ENCODE results near the gene CCNY. TPM values are rescaled to one million over a fixed set of nuclear protein-coding genes. Genes with fewer than 3 reads are reported as not detected.

CCNY gene
- total RNA-seq, 6 experiments from 2014 or later, result 22.4 to 49.2 (median 41.4) TPM

GRCh38 chr10:35605191-35605590, 268.9 kb downstream of the CCNY start, which contains the start of gene GJD4:
TSS of gene GJD4 (plus strand) at chr10:35605341. CDS start at chr10:35605568, 227 bp downstream.
- TF ChIP-seq POLR2A (IDR thresholded peaks at IDR 0.05), result no peak
- no peak for TF ChIP-seq CTCF (IDR thresholded peaks at IDR 0.05)
- peaks cover 0 to 5% of the 10 kb centered on the region in 2 donors for H3K27me3 ChIP-seq
- no peaks in the 10 kb centered on the region for H3K9me3 ChIP-seq
- no peak within 1 kb of the TSS for H3K27ac ChIP-seq
- intact Hi-C loops (cut with DNase I), result no loop called here
- 55% methylated on average over 8 of the region's 8 CpGs for WGBS (ENCODE audit: insufficient coverage, low coverage, low lambda C conversion rate, missing lambda C conversion rate)
- H3K4me1 ChIP-seq, result no peaks in the 10 kb centered on the region
- ATAC-seq, result no peak
- no peak within 1 kb of the TSS for H3K4me3 ChIP-seq
- DNase-seq, result no peak
- no peaks in the 10 kb centered on the region for H3K36me3 ChIP-seq

GRCh38 chr10:35606430-35606829, 270.1 kb downstream of the CCNY start:
- DNase-seq, result no peak
- 74% methylated on average over 6 of the region's 6 CpGs for WGBS (ENCODE audit: insufficient coverage, low coverage, low lambda C conversion rate, missing lambda C conversion rate)
- H3K27ac ChIP-seq, result no peak overlapping the region
- no peaks in the 10 kb centered on the region for H3K9me3 ChIP-seq
- no peak for ATAC-seq
- intact Hi-C loops (cut with DNase I), result no loop called here
- H3K4me3 ChIP-seq, result no peak overlapping the region
- H3K4me1 ChIP-seq, result no peaks in the 10 kb centered on the region
- TF ChIP-seq CTCF (IDR thresholded peaks at IDR 0.05) (no peak), POLR2A (IDR thresholded peaks at IDR 0.05) (no peak)
- H3K36me3 ChIP-seq, result no peaks in the 10 kb centered on the region
- peaks cover 0 to 5% of the 10 kb centered on the region in 2 donors for H3K27me3 ChIP-seq

GRCh38 chr10:35607475-35608327, 271.4 kb downstream of the CCNY start:
- H3K27ac ChIP-seq, result no peak overlapping the region
- DNase-seq, result no peak
- intact Hi-C loops (cut with DNase I), result no loop called here
- no peaks in the 10 kb centered on the region for H3K9me3 ChIP-seq
- WGBS (ENCODE audit: insufficient coverage, low coverage, low lambda C conversion rate, missing lambda C conversion rate), result 12% methylated on average over 6 of the region's 78 CpGs
- TF ChIP-seq POLR2A (IDR thresholded peaks at IDR 0.05) (no peak), CTCF (IDR thresholded peaks at IDR 0.05) (no peak)
- peak overlapping the region; percentile 21 to 48 (median 36) for H3K4me3 ChIP-seq
- H3K27me3 ChIP-seq, result peaks cover 0 to 5% of the 10 kb centered on the region in 2 donors
- peaks cover 0 to 9% (median 0%) of the 10 kb centered on the region in 4 donors for H3K4me1 ChIP-seq
- no peaks in the 10 kb centered on the region for H3K36me3 ChIP-seq
- peak in 3 of 4 donors; percentile 26 to 43 (median 31) for ATAC-seq

- TF ChIP-seq POLR2A (IDR thresholded peaks at IDR 0.05) (no peak), CTCF (IDR thresholded peaks at IDR 0.05) (no peak)
These were observed 272.0 kb downstream of the CCNY start for GRCh38 chr10:35608328-35608672.

More at GRCh38 chr10:35608328-35608672, 272.0 kb downstream of the CCNY start:
- ATAC-seq (no peak), DNase-seq (no peak)
- Histone ChIP-seq H3K27ac (no peak overlapping the region), H3K9me3 (no peaks in the 10 kb centered on the region), H3K36me3 (no peaks in the 10 kb centered on the region), H3K4me1 (peaks cover 0 to 13% (median 0%) of the 10 kb centered on the region in 4 donors), H3K27me3 (peaks cover 0 to 5% of the 10 kb centered on the region in 2 donors), H3K4me3 (no peak overlapping the region)
- no CpG with 5 or more reads among the region's 16 CpGs for WGBS (ENCODE audit: insufficient coverage, low coverage, low lambda C conversion rate, missing lambda C conversion rate)
- intact Hi-C loops (cut with DNase I), result no loop called here
